Medulla oblongata (tissue), 1 donor: ENCODE results near the gene FBXO47.
"Not testable (repeated sequence)": the region's sequence is repeated elsewhere in the genome, so short reads cannot be mapped to it uniquely, and the experiment has no call there.

Experiments used
- DNase-seq: peaks from one replicate; pipeline ENCODE4 v3.0.0-alpha.2; 2015; ENCODE audit errors: extremely low spot score

Gene FBXO47

GRCh38 chr17:38980490-38981217, 13.5 kb upstream of the FBXO47 start:
- no peak for DNase-seq

GRCh38 chr17:38978180-38978579, 11.0 kb upstream of the FBXO47 start:
- DNase-seq, result no peak

- DNase-seq, result not testable (repeated sequence)
These were observed 9.0 kb upstream of the FBXO47 start for GRCh38 chr17:38976187-38976551.

GRCh38 chr17:38970804-38971203, 3.6 kb upstream of the FBXO47 start:
- no peak for DNase-seq

GRCh38 chr17:38970128-38970527, 2.9 kb upstream of the FBXO47 start:
- DNase-seq, result no peak

- no peak for DNase-seq
These were observed 2.1 kb upstream of the FBXO47 start for GRCh38 chr17:38969281-38969680.

- DNase-seq, result no peak
These were observed 5.8 kb downstream of the FBXO47 start for GRCh38 chr17:38961413-38961812.

- DNase-seq, result no peak
These were observed 6.8 kb downstream of the FBXO47 start for GRCh38 chr17:38960402-38960801.

- DNase-seq, result no peak
These were observed 7.7 kb downstream of the FBXO47 start for GRCh38 chr17:38959508-38959907.

GRCh38 chr17:38958756-38959155, 8.4 kb downstream of the FBXO47 start:
- DNase-seq, result no peak

GRCh38 chr17:38958326-38958725, 8.9 kb downstream of the FBXO47 start:
- DNase-seq, result no peak

GRCh38 chr17:38953800-38954199, 13.4 kb downstream of the FBXO47 start:
- not testable (repeated sequence) for DNase-seq

GRCh38 chr17:38947189-38947588, 20.0 kb downstream of the FBXO47 start:
- DNase-seq, result no peak

- no peak for DNase-seq
These were observed 23.6 kb downstream of the FBXO47 start for GRCh38 chr17:38943607-38944006.

- no peak for DNase-seq
These were observed 24.4 kb downstream of the FBXO47 start for GRCh38 chr17:38942696-38943334.

GRCh38 chr17:38940404-38940803, 26.8 kb downstream of the FBXO47 start:
- no peak for DNase-seq

- DNase-seq, result no peak
These were observed 27.2 kb downstream of the FBXO47 start for GRCh38 chr17:38939987-38940386.

- not testable (repeated sequence) for DNase-seq
These were observed 33.2 kb downstream of the FBXO47 start for GRCh38 chr17:38933962-38934361.

GRCh38 chr17:38930782-38931181, 36.4 kb downstream of the FBXO47 start:
- DNase-seq, result not testable (repeated sequence)

GRCh38 chr17:38926293-38927070, 40.7 kb downstream of the FBXO47 start:
- peak; percentile 49 for DNase-seq

GRCh38 chr17:38925263-38925995, 41.8 kb downstream of the FBXO47 start, which contains the start of gene LASP1NB:
Gene LASP1NB, plus strand, starts transcription at chr17:38925614.
- DNase-seq, result peak; percentile 82
